Activated CD4-positive, alpha-beta T cell treated with anti-CD3 and anti-CD28 coated beads, Interleukin-2, amount 50 U/mL, for 4 hours (primary cell): ENCODE measurements around the gene GRAMD2A.

Experiments used
- DNase-seq, 2 experiments: peaks; one replicate each; pipeline ENCODE4 v3.0.0-alpha.2; 2020

The GRAMD2A gene

GRCh38 chr15:72163719-72164118 lies 33.9 kb downstream of the GRAMD2A start:
- DNase-seq, result no peak

GRCh38 chr15:72162569-72162968 lies 35.0 kb downstream of the GRAMD2A start:
- DNase-seq, result no peak

- DNase-seq, result no peak
These were observed 36.0 kb downstream of the GRAMD2A start for GRCh38 chr15:72161361-72162132.

GRCh38 chr15:72160696-72161245 lies 36.8 kb downstream of the GRAMD2A start:
- no peak for DNase-seq

GRCh38 chr15:72156928-72157327 lies 40.7 kb downstream of the GRAMD2A start:
- DNase-seq, result no peak

GRCh38 chr15:72155635-72156616 lies 41.7 kb downstream of the GRAMD2A start:
- DNase-seq, result peak; percentile 81 to 85

- no peak for DNase-seq
These were observed 42.5 kb downstream of the GRAMD2A start for GRCh38 chr15:72155003-72155621.

- DNase-seq, result no peak
These were observed 43.3 kb downstream of the GRAMD2A start for GRCh38 chr15:72154316-72154715.

GRCh38 chr15:72153269-72154000 lies 44.2 kb downstream of the GRAMD2A start:
- no peak for DNase-seq

GRCh38 chr15:72147418-72147817 lies 50.2 kb downstream of the GRAMD2A start:
- no peak for DNase-seq

- DNase-seq, result no peak
These were observed 50.7 kb downstream of the GRAMD2A start for GRCh38 chr15:72146934-72147333.

- no peak for DNase-seq
These were observed 51.4 kb downstream of the GRAMD2A start for GRCh38 chr15:72146221-72146620.

GRCh38 chr15:72141171-72142084 lies 56.2 kb downstream of the GRAMD2A start:
- DNase-seq, result no peak

- DNase-seq, result no peak
These were observed 57.5 kb downstream of the GRAMD2A start for GRCh38 chr15:72140088-72140487.

- DNase-seq, result no peak
These were observed 57.9 kb downstream of the GRAMD2A start for GRCh38 chr15:72139667-72140066.

- no peak for DNase-seq
These were observed 61.2 kb downstream of the GRAMD2A start for GRCh38 chr15:72136170-72137051.

- no peak for DNase-seq
These were observed 61.9 kb downstream of the GRAMD2A start for GRCh38 chr15:72135719-72136118.

- DNase-seq, result no peak
These were observed 64.4 kb downstream of the GRAMD2A start for GRCh38 chr15:72133211-72133610.

GRCh38 chr15:72131922-72132321 lies 65.7 kb downstream of the GRAMD2A start:
- DNase-seq, result no peak

GRCh38 chr15:72130272-72130671 lies 67.3 kb downstream of the GRAMD2A start:
- no peak for DNase-seq
